HG03354 (cell line): ENCODE measurements around the gene PLB1.

Source experiments
- ATAC-seq: cut with Tn5 transposase; IDR thresholded peaks from one replicate; pipeline ENCODE4 v1.9.1; 2021; ENCODE audit warnings: mild to moderate bottlenecking; ENCODE audit not compliant: unreplicated experiment, poor library complexity, severe bottlenecking

The PLB1 gene

DNA sequence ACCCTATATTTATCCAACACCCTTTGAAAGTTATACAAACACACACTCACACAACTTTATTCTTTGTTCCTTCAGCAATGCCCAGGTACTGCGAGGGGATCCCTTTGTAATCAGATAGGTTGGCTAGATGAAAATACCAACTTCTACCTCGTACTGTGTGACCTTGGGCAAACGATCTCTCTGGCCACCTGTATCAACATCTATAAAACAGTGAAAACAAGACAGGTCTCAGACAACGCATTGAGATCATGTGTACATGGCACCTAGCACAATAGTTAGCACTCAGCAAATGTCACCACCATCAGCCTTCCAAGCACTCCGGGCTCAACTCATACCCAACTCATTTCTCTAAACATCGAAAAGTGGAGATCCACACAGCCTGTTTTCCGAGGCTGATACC, 137.3 kb downstream of the PLB1 start:
- ATAC-seq: no peak

DNA sequence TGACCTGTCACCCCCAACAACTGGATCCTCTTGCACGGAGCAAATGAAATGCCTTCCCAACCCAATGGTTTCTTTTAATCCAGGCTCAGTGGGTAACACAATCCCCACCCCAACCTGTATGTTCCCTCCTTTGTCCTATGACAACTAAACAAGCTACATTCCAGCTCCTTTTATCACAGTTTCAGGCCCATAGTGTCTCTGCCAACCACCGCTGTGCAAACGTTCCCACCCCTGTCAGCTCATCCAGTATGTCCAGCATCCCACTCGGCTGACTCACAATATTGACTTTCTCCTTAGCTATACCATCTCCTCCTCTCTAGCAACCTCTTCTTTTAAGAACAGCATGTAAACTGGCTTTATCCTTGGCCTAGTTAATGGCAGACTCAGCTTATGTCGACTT, 137.9 kb downstream of the PLB1 start:
- no peak for ATAC-seq

DNA sequence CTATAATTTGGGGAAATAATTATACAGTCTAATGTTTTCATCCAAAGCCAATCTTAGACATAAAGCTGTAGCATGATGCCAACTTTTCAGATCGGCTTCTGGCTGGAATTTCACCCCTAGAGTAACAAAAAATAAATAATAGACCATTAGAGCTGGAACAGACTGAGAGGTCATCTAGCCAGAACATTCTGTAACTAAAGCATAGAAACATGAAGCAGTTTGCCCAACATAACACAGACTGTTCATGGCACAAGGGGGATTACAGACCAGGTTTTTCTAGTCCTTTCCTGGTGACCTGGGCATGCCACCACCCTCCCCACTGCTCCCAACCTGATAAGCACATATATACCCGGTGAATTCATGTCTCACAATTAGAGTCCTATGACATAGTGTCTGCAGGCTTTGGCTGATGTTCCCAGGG, 139.3 kb downstream of the PLB1 start:
- ATAC-seq: no peak

DNA sequence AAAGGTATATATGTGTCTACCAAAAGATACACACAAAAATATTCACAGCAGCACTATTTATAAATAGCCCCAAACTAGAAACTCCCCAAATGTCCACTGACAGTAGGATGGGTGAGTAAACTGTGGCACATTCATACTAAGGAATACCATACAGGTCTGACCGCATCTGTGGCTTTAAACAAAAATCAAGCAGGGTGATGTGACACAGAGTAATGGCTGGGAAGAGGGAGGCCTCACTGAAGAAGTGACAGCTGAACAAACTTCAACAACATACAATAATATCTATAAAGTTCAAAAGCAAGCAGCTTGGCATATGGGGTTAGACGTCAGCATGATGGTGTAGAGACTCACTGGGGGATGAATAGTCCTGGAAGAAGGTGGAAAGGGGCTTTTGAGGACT, 140.6 kb downstream of the PLB1 start:
- no peak for ATAC-seq

DNA sequence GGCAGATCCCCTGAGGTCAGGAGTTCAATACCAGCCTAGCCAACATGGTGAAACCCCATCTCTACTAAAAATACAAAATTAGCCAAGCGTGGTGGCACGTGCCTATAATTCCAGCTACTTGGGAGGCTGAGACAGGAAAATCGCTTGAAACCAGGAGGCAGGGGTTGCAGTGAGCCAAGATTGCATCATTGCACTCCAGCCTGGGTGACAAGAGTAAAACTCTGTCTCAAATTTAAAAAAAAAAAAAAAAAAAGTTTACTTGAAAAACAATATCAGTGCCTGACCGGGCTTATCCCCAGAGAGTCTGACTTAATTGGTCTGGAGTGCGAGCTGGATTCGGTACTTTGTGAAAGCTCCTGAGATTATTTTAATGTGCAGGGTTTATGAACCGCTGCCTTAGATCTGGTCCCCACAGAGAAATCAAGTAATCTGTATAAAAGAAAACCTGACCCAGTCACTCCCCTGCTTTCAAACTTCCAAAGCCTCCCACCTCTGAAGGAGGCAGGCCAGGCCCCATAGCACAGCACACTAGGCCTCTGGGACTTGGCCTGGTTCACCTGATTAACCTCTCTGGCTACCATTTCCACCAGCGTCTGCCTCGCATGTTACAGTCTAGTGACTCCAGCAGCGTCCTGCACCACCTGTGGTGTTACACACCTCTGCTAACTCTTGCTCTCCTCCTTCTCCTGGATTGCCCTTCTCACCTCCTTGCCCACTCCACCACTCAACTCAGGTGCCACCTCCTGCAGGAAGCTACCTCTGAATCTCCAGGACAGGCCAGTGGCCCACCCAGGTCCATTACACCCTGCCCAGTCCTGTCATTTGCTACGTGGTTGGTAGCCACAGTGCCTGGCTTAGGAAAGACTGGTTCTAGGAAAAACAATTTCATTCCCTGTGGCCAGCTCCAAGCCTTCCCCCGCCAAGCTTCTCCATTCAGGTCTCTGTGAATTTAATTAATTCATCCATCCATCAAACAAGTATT, 141.5 kb downstream of the PLB1 start:
- ATAC-seq: no peak

DNA sequence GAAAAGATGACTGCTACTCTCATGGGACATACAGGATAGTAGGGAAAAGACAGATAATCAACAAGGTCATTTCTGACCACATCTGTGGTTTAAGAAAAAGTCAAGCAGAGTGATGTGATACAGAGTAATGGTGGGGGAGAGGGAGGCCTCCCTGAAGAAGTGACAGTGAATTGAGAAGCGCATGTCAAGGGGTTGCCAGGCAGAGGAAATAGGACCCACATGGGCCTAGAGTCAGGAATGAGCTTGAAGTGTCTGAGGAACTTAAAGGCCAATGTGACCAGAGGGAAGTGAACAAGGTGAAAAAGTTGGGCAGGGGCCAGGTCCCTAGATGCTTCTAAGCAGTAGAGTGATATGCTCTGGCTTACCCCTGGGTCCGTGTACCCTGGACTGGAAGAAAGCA, 142.2 kb downstream of the PLB1 start:
- ATAC-seq: no peak

DNA sequence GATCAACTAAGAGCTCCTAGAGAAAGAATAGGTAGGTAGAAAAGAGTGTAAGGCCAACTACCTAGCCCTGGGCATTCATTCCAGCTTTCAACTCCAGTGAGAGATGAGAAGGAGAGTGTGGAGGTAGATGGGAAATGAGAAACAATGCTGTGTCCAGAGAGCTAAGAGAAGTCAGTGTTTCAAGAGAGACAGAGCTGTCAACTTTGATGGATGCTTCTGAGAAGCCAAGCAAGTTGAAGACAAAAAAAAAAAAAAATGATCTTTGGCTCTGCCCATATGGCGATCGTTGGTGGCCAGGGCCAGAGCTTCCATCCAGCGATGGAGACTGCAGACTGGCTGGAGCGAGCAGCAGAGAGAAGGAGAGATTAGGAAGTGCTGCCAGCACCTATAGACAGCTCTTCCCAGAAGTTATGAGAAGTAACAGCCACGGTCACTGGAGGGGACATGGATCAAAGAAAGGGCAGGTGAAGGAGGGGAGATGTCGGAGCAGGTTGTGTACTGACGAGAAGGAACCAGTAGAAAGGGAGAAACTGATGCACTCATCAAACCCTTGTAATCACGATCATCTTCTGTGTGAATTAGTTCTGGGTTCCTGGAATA, 143.3 kb downstream of the PLB1 start:
- no peak for ATAC-seq

DNA sequence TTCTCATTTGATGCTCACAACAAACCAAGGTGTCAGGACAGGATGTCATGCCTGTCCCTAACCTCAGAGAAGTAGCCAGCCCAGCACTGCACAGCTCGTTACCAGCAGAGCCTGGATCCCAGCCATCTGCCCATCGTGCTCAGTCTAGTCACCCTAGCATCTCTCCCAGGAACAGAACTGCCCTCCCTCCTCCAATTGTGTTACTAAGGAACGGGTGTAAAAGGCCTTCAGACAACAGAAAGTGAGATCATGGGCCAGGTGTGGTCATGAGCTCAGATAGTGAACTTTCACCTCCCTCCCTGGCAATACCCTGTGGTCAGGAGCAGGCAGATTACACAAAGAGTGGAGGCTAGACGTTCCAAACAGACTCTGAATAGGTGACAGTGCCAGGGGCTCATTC, 144.0 kb downstream of the PLB1 start:
- no peak for ATAC-seq

DNA sequence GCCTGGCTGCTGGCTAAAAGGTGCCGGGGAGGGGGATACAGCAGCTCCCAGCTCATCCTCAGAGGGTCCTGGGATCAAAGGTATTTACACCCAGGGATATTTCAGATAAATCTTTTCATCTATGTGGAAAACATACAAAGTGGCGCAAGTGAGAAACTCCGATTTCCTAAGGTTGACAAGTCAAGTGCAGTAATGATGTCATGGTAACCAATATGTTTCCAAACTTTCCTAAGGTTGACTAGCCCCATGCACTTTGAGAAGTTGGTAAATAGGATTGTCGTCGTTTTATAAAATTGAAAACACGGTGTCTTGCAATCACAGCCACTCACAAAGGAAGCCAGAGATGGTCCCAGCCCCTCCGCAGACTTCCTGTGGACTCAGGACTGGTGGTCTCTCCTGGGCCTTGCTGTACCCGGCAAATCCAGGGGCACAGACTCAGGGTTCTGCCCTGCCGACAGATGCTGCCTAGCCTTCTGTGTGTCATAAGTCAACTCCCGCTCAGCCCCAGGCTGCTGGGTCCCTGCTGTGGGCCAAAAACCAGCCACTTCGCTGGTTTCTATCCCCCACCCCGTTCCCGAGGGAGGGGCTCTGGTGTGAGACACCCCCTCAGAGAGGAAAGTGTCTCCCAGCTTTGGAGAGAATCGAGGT, 144.5 kb downstream of the PLB1 start:
- ATAC-seq: no peak

DNA sequence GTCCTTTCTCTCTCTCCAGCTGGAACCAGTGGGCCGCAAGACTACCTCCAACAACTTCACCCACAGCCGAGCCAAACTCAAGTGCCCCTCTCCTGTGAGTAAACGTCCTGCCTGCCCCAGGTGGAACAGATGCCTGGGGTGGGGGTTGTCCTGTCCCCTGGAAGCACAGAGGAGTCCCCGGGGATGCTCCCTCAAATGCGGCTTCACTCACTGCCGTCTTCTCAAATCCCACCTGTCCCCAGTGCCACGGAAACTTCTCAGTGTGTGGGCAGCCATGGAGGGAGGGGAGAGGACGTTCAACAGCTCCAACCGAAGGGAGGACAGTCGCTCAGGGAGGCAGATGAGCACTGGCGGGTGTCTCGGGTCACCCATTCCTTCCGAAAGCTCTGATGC, 145.0 kb downstream of the PLB1 start:
- ATAC-seq: no peak

DNA sequence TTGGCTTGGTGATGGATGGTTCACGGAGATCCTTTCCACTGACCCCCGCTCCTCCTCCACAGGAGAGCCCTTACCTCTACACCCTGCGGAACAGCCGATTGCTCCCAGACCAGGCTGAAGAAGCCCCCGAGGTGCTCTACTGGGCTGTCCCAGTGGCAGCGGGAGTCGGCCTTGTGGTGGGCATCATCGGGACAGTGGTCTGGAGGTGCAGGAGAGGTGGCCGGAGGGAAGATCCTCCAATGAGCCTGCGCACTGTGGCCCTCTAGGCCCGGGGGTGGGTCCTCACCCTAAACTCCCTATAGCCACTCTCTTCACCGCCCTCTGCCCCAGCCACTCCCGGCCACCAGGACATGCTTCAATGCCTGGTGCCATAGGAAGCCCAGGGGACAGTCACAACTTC, 146.9 kb downstream of the PLB1 start:
- no peak for ATAC-seq

DNA sequence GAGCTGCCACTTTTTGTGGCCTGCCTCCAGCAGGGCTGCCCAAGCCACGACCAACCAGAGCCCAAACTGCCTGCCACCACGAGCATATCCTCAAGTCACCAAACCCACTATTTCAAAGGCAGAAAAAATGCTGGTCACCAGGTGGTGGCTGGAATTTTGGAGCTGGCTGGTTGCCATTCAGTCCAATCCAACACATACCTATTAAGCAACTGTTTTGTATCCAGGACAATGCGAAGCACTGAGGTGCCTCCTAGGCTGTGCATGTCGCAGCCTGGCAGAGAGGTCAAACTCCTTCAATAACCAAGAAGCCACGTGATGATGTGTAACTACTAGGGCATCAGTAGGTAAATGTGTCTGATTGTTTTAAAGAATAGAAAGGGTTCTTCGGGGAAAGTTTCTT, 147.5 kb downstream of the PLB1 start:
- no peak for ATAC-seq

DNA sequence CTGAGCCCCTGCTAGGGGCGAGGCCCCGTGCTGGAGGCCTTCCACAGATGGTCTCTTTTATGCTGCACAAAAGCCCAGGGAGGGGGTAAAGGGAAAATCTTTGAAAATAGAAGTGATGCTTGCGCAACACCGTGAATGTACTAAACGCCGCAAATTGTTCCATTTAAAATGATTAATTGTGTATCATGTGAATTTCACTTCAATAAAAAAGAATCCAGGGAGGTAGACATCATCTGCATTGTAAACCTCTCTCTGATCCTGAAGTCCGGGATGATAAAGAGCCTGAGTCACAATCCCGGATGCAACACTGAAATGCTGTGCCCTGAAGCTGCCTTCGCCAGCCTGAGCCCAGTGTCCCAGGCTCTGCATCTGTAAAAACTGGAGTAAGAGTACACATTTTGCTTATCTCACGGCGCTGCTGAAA, 148.1 kb downstream of the PLB1 start:
- no peak for ATAC-seq

DNA sequence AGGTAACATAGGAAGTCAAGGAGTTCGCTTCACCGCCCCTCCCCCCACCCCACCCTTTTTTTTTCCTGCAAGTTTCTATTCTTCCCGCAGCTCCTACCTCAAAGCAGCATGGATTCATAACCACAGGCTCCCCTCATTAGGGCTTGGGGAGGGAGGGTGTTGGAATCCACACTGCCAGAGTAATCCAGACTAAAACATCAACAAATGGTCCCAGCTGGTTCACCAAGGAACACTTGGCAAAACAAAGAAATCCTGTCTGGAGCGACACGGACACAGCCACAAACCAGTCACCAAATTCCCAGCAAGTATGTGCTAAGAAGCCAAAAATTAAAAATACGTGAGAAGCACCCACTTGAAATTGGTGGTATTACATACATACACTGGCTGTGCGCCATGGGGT, 148.9 kb downstream of the PLB1 start:
- no peak for ATAC-seq

DNA sequence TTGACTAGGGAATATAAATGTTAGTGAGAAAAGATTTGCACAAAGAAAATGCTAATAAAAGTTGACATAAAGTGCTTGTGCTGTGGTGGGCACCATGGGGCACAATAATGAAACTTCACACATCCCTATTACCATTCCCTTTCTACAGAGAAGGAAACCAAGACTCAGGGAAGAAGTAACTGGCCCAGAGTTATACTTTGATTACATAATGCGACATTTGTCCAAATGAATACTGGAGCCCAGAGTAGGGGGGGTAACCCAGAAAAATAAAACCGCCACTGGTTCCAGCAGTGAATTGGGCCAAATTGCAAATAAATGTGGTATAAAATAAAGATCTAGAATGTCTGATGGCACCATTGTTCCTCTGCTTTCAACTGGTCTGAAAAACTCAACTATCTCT, 149.7 kb downstream of the PLB1 start:
- no peak for ATAC-seq

DNA sequence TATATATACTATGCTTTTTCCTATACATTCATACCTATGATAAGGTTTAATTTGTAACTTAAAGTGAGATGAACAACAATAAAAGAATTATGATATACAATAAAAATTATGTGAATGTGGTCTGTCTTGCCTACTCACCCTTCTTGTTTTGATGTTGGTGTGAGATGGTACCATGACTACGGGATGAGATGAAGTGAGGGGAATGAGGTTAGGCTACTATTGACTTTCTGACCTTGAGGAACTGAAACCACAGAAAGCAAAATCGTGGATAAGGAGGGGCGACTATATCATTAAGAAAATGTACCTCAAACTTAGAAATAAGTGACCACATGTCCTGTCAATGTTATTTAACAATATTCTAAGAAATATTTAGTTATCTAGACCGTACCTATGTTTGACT, 151.8 kb downstream of the PLB1 start:
- no peak for ATAC-seq

DNA sequence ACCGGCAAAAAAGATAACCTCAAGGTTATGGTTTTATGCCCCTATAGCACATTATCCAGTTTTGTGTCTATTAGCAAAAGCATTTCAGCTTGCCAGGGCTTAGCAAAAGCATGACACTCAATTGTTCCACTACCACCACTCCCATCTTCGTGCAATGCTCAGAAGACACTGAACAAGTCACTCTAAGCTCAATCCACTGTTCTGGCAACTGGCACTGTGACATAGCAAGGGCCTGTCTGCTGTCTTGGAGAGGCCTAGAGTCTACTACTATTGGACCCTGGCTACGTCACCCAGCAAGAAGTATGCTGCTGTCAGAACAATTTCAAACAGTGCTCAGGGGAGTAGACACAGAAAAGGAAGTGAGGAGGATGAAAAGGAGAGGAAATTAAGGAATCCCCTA, 152.3 kb downstream of the PLB1 start:
- ATAC-seq: no peak

DNA sequence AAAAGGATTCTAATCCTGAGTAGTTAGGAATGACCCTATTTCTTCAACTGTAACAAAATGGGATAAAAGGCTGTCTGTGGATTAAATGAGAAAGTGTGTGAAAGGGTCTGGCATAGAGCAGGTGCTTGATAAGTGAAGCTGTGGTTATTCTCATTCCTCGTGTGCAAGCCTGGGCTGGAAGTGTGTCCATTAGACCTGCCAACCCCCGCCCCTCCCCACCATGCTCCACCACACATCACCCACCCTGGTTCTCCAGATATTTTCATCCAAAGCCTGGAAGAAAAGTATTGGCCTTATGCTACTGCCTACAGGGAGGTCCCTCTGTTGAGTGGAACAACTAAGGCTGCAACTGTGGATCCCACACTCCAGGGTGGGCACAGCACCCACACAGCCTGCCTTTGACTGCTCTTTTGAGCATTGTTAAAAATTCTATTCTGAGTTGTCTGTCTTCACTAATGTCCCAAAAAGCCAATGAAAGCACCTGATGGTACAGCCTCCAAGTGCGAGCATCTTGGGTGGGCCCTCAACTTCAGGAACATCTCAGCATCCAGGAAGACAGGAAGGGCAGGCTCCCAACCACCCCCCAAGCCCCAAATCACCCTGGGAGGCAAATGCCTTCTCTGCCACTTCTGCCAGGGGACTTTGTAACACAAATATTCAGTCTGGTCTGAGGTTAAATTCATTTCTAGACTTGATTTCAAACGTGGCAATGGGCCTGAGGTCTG, 153.0 kb downstream of the PLB1 start:
- ATAC-seq: no peak

DNA sequence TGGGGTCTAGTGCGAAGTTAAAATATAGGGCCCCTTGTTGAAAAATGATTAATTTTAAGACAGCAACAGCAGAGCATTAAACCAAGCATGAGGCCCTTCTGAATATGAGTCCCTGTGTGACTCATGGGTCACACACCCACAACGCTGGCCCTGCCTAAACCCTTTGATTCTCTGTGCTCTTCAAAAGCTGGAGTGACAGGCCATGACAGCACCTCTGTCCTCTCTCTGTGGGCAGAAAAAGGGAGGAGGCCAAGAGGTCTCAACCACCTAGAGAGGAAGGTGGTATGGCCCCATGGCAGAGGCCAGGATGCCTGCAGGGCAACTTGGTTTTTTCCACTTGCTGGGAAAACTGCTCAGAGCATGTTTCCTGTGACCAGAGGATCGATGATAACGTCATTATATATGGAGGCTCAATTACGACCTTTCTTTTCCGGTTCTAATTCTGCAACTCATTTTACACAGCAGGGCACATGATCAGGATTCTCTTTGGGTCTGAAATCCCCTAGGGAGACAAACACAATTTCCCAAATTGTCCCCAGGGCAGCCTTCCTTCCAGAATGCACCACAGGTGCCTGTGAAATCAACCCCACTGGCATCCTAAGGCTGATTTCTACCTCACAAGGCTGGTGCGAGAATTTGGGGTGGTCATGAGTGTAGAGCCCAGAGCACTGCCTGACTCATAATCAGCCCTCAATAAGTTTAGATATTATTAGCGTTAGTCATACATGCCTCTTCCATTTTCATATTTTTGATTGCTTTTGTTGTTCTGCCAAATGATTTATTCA, 153.8 kb downstream of the PLB1 start:
- no peak for ATAC-seq

DNA sequence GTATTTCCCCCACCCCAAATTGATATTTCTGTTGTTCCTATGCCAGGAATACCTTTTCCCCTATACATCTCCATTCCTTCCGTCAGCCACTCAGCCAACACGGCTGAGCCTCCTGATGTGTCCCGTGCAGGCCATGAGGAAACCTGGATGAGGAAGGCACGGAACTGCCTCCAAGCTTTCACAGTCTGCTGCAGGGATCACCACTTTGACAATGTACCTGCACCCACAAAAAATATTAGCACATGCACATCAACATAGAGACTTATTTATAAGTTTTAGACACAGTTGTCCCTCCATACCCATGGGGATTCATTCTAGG, 154.4 kb downstream of the PLB1 start:
- no peak for ATAC-seq
